Activated CD4-positive, alpha-beta T cell treated with anti-CD3 and anti-CD28 coated beads, Interleukin-2, amount 10 ng/mL, durations not matched to agents 7 days and 5 days (primary cell): Measurements from ENCODE around the gene CACNB4. TPM values are rescaled to one million over a fixed set of nuclear protein-coding genes. Genes with fewer than 3 reads are reported as not detected.
"Not testable (repeated sequence)": the region's sequence is repeated elsewhere in the genome, so short reads cannot be mapped to it uniquely, and the experiment has no call there.

ENCODE experiments used
- CTCF ChIA-PET: fragments of 350-600 bp; sonication (Branson Sonifier 250); formaldehyde crosslinking; loops from one replicate; lab custom pipeline; 2021; ENCODE audit warnings: antibody characterized with exemption; lab: Charles Lee
- POLR2A ChIA-PET: fragments of 350-600 bp; sonication (Branson Sonifier 250); formaldehyde crosslinking; loops from one replicate; lab custom pipeline; 2021; ENCODE audit warnings: antibody characterized with exemption; lab: Charles Lee
- DNase-seq: peaks from one replicate; pipeline ENCODE4 v3.0.0-alpha.2; 2020
- H3K27ac Mint-ChIP-seq: one replicate; pipeline ENCODE4 v1.8.0; 2021; ENCODE audit warnings: mild to moderate bottlenecking, moderate library complexity, mixed read lengths
- H3K27me3 Mint-ChIP-seq: one replicate; pipeline ENCODE4 v1.8.0; 2021; ENCODE audit warnings: mixed read lengths
- H3K36me3 Mint-ChIP-seq: one replicate; pipeline ENCODE4 v1.8.0; 2021; ENCODE audit warnings: low read depth, mixed read lengths
- H3K4me1 Mint-ChIP-seq: one replicate; pipeline ENCODE4 v1.8.0; 2021; ENCODE audit warnings: mixed read lengths
- H3K4me3 Mint-ChIP-seq: one replicate; pipeline ENCODE4 v1.8.0; 2021; ENCODE audit warnings: mild to moderate bottlenecking, moderate library complexity, mixed read lengths
- H3K9me3 Mint-ChIP-seq: one replicate; pipeline ENCODE4 v1.8.0; 2021; ENCODE audit warnings: mixed read lengths
- total RNA-seq, 2 experiments: library from RNA; stranded (reverse); gene quantifications; one replicate each; pipeline ENCODE4 v1.2.3, GENCODE V29; 2021

CACNB4 gene
- total RNA-seq, 2 experiments from 2014 or later: 0.12 to 0.21 TPM

- POLR2A ChIA-PET: no interaction called here
- peaks cover 32% of the 10 kb centered on the region for H3K36me3 Mint-ChIP-seq
- no peak overlapping the region for H3K4me3 Mint-ChIP-seq
- H3K27ac Mint-ChIP-seq: no peak overlapping the region
- CTCF ChIA-PET: interaction anchor here (1.5 kb wide), 1 partner anchor 9 kb away, joined by 5 read pairs; no protein-coding TSS in a partner anchor
- DNase-seq: no peak
- H3K27me3 Mint-ChIP-seq: no peaks in the 10 kb centered on the region
- peaks cover 11% of the 10 kb centered on the region for H3K4me1 Mint-ChIP-seq
- no peaks in the 10 kb centered on the region for H3K9me3 Mint-ChIP-seq
These were observed 288.4 kb downstream of the CACNB4 start for GRCh38 chr2:151810489-151810888.

- H3K9me3 Mint-ChIP-seq: no peaks in the 10 kb centered on the region
- no peak overlapping the region for H3K4me3 Mint-ChIP-seq
- peak overlapping the region; percentile 38 for H3K27ac Mint-ChIP-seq
- peaks cover 11% of the 10 kb centered on the region for H3K4me1 Mint-ChIP-seq
- H3K27me3 Mint-ChIP-seq: no peaks in the 10 kb centered on the region
- CTCF ChIA-PET: interaction anchor here (1.0 kb wide), 1 partner anchor 9 kb away, joined by 3 read pairs; no protein-coding TSS in a partner anchor
- POLR2A ChIA-PET: no interaction called here
- DNase-seq: no peak
- peaks cover 28% of the 10 kb centered on the region for H3K36me3 Mint-ChIP-seq
These were observed 289.8 kb downstream of the CACNB4 start for GRCh38 chr2:151809073-151809383.

GRCh38 chr2:151808258-151809072, 290.4 kb downstream of the CACNB4 start:
- H3K4me1 Mint-ChIP-seq: peaks cover 11% of the 10 kb centered on the region
- H3K27ac Mint-ChIP-seq: peak overlapping the region; percentile 38
- CTCF ChIA-PET: interaction anchor here (1.0 kb wide), 1 partner anchor 8 kb away, joined by 3 read pairs; no protein-coding TSS in a partner anchor
- no peaks in the 10 kb centered on the region for H3K27me3 Mint-ChIP-seq
- H3K9me3 Mint-ChIP-seq: no peaks in the 10 kb centered on the region
- peaks cover 25% of the 10 kb centered on the region for H3K36me3 Mint-ChIP-seq
- DNase-seq: no peak
- H3K4me3 Mint-ChIP-seq: no peak overlapping the region
- POLR2A ChIA-PET: no interaction called here

GRCh38 chr2:151805961-151806360, 292.9 kb downstream of the CACNB4 start:
- Mint-ChIP-seq H3K36me3 (peaks cover 25% of the 10 kb centered on the region), H3K4me3 (no peak overlapping the region), H3K27ac (no peak overlapping the region), H3K9me3 (no peaks in the 10 kb centered on the region), H3K4me1 (peaks cover 13% of the 10 kb centered on the region), H3K27me3 (no peaks in the 10 kb centered on the region)
- CTCF ChIA-PET: interaction anchor here (1.4 kb wide), 1 partner anchor 14 kb away, joined by 4 read pairs; no protein-coding TSS in a partner anchor
- POLR2A ChIA-PET: interaction anchor here (0.6 kb wide), 1 partner anchor 159 kb away, joined by 3 read pairs; no protein-coding TSS in a partner anchor
- DNase-seq: no peak

GRCh38 chr2:151805343-151805742, 293.5 kb downstream of the CACNB4 start:
- H3K4me3 Mint-ChIP-seq: no peak overlapping the region
- CTCF ChIA-PET: no interaction called here

GRCh38 chr2:151803811-151804210, 295.0 kb downstream of the CACNB4 start:
- Mint-ChIP-seq H3K27ac (no peak overlapping the region), H3K4me1 (peaks cover 7% of the 10 kb centered on the region), H3K4me3 (no peak overlapping the region), H3K36me3 (peaks cover 28% of the 10 kb centered on the region), H3K27me3 (no peaks in the 10 kb centered on the region), H3K9me3 (no peaks in the 10 kb centered on the region)
- DNase-seq: no peak
- POLR2A ChIA-PET: no interaction called here
- CTCF ChIA-PET: no interaction called here

More at GRCh38 chr2:151805343-151805742, 293.5 kb downstream of the CACNB4 start:
- Mint-ChIP-seq H3K27ac (no peak overlapping the region), H3K36me3 (peaks cover 24% of the 10 kb centered on the region), H3K4me1 (peaks cover 13% of the 10 kb centered on the region), H3K9me3 (no peaks in the 10 kb centered on the region), H3K27me3 (no peaks in the 10 kb centered on the region)
- POLR2A ChIA-PET: no interaction called here
- no peak for DNase-seq

GRCh38 chr2:151802315-151802714, 296.5 kb downstream of the CACNB4 start:
- POLR2A ChIA-PET: no interaction called here
- CTCF ChIA-PET: interaction anchor here (1.1 kb wide), 1 partner anchor 19 kb away, joined by 4 read pairs; no protein-coding TSS in a partner anchor
- Mint-ChIP-seq H3K27me3 (no peaks in the 10 kb centered on the region), H3K9me3 (no peaks in the 10 kb centered on the region), H3K4me3 (no peak overlapping the region), H3K4me1 (peaks cover 2% of the 10 kb centered on the region), H3K27ac (no peak overlapping the region), H3K36me3 (peaks cover 29% of the 10 kb centered on the region)
- no peak for DNase-seq

GRCh38 chr2:151799886-151800292, 299.0 kb downstream of the CACNB4 start:
- CTCF ChIA-PET: interaction anchor here (1.7 kb wide), 1 partner anchor 9 kb away, joined by 3 read pairs; no protein-coding TSS in a partner anchor
- Mint-ChIP-seq H3K4me1 (peaks cover 3% of the 10 kb centered on the region), H3K4me3 (no peak overlapping the region), H3K36me3 (peaks cover 42% of the 10 kb centered on the region), H3K27ac (no peak overlapping the region), H3K9me3 (no peaks in the 10 kb centered on the region), H3K27me3 (no peaks in the 10 kb centered on the region)
- DNase-seq: no peak
- POLR2A ChIA-PET: no interaction called here

- peaks cover 29% of the 10 kb centered on the region for H3K36me3 Mint-ChIP-seq
These were observed 302.1 kb downstream of the CACNB4 start for GRCh38 chr2:151796774-151797173.

GRCh38 chr2:151795646-151796240, 303.1 kb downstream of the CACNB4 start:
- peaks cover 29% of the 10 kb centered on the region for H3K36me3 Mint-ChIP-seq
- no peak overlapping the region for H3K27ac Mint-ChIP-seq
- H3K9me3 Mint-ChIP-seq: no peaks in the 10 kb centered on the region
- H3K4me3 Mint-ChIP-seq: no peak overlapping the region
- DNase-seq: no peak
- ChIA-PET POLR2A (no interaction called here), CTCF (no interaction called here)
- no peaks in the 10 kb centered on the region for H3K27me3 Mint-ChIP-seq
- H3K4me1 Mint-ChIP-seq: peaks cover 1% of the 10 kb centered on the region

More at GRCh38 chr2:151796774-151797173, 302.1 kb downstream of the CACNB4 start:
- Mint-ChIP-seq H3K27ac (peak overlapping the region; percentile 50), H3K4me1 (peaks cover 1% of the 10 kb centered on the region), H3K27me3 (no peaks in the 10 kb centered on the region), H3K4me3 (no peak overlapping the region), H3K9me3 (no peaks in the 10 kb centered on the region)
- ChIA-PET POLR2A (no interaction called here), CTCF (no interaction called here)
- DNase-seq: no peak

- H3K4me3 Mint-ChIP-seq, DNase-seq, H3K4me1 Mint-ChIP-seq, POLR2A ChIA-PET, H3K27ac Mint-ChIP-seq, CTCF ChIA-PET, H3K27me3 Mint-ChIP-seq, H3K9me3 Mint-ChIP-seq: not testable (repeated sequence)
- H3K36me3 Mint-ChIP-seq: peaks cover 24% of the 10 kb centered on the region
These were observed 304.4 kb downstream of the CACNB4 start for GRCh38 chr2:151794422-151794821.

- Mint-ChIP-seq H3K27ac (no peak overlapping the region), H3K36me3 (peaks cover 21% of the 10 kb centered on the region), H3K27me3 (no peaks in the 10 kb centered on the region), H3K9me3 (no peaks in the 10 kb centered on the region), H3K4me3 (no peak overlapping the region), H3K4me1 (peaks cover 1% of the 10 kb centered on the region)
- DNase-seq: no peak
- ChIA-PET POLR2A (no interaction called here), CTCF (no interaction called here)
These were observed 305.7 kb downstream of the CACNB4 start for GRCh38 chr2:151793123-151793522.

- H3K4me3 Mint-ChIP-seq: no peak overlapping the region
- H3K36me3 Mint-ChIP-seq: peaks cover 21% of the 10 kb centered on the region
- CTCF ChIA-PET: no interaction called here
- no peaks in the 10 kb centered on the region for H3K9me3 Mint-ChIP-seq
- no peak overlapping the region for H3K27ac Mint-ChIP-seq
- peaks cover 1% of the 10 kb centered on the region for H3K4me1 Mint-ChIP-seq
- POLR2A ChIA-PET: no interaction called here
- H3K27me3 Mint-ChIP-seq: no peaks in the 10 kb centered on the region
- DNase-seq: no peak
These were observed 306.3 kb downstream of the CACNB4 start for GRCh38 chr2:151792589-151792988.
